Mesodermal cell (in vitro differentiated cells): ENCODE data around the gene PARP8.

Experiments used
- H3K27ac ChIP-seq: 2 replicates; pipeline ENCODE4 v1.7.0; 2013; ENCODE audit warnings: mild to moderate bottlenecking, low read depth, low read length, moderate library complexity; ENCODE audit not compliant: severe bottlenecking
- H3K36me3 ChIP-seq: 2 replicates; pipeline ENCODE4 v1.7.1; 2013; ENCODE audit warnings: mild to moderate bottlenecking, low read length, moderate library complexity; ENCODE audit not compliant: control insufficient read depth, insufficient read depth
- H3K4me1 ChIP-seq: one replicate; pipeline ENCODE4 v1.7.1; 2013; ENCODE audit warnings: mild to moderate bottlenecking, low read length; ENCODE audit not compliant: insufficient read depth, control insufficient read depth, poor library complexity, severe bottlenecking
- H3K4me3 ChIP-seq: 2 replicates; pipeline ENCODE4 v1.7.0; 2013; ENCODE audit warnings: low read length, control low read depth, mild to moderate bottlenecking; ENCODE audit not compliant: insufficient read depth, poor library complexity, severe bottlenecking; ENCODE audit errors: extremely low read depth
- H3K9me3 ChIP-seq: 2 replicates; pipeline ENCODE4 v1.7.1; 2013; ENCODE audit warnings: mild to moderate bottlenecking, low read length, moderate library complexity; ENCODE audit not compliant: control insufficient read depth
- WGBS, 2 experiments: methylation state at CpG; one replicate each; pipeline ENCODE4 v1.1.5; 2013; ENCODE audit warnings: missing lambda C conversion rate in 2 of 2; ENCODE audit not compliant: insufficient coverage in 2 of 2; 5-methylcytosine and 5-hydroxymethylcytosine counted together

The PARP8 gene

GRCh38 chr5:50839472-50839871, 173.0 kb downstream of the PARP8 start:
- Histone ChIP-seq H3K36me3 (no peaks in the 10 kb centered on the region), H3K9me3 (no peaks in the 10 kb centered on the region), H3K27ac (no peak overlapping the region), H3K4me3 (no peak overlapping the region), H3K4me1 (no peaks in the 10 kb centered on the region)

GRCh38 chr5:50843091-50843490, 176.7 kb downstream of the PARP8 start:
- Histone ChIP-seq H3K9me3 (no peaks in the 10 kb centered on the region), H3K4me3 (no peak overlapping the region), H3K4me1 (no peaks in the 10 kb centered on the region), H3K36me3 (no peaks in the 10 kb centered on the region), H3K27ac (no peak overlapping the region)

GRCh38 chr5:50846261-50846660, 179.8 kb downstream of the PARP8 start:
- no peaks in the 10 kb centered on the region for H3K9me3 ChIP-seq
- no peaks in the 10 kb centered on the region for H3K36me3 ChIP-seq
- no peak overlapping the region for H3K27ac ChIP-seq
- no peaks in the 10 kb centered on the region for H3K4me1 ChIP-seq
- no peak overlapping the region for H3K4me3 ChIP-seq
- 100% methylated on average over 1 of the region's 2 CpGs for WGBS, 2 experiments

- H3K4me1 ChIP-seq = no peaks in the 10 kb centered on the region
- no peaks in the 10 kb centered on the region for H3K9me3 ChIP-seq
- H3K27ac ChIP-seq = no peak overlapping the region
- WGBS, 2 experiments = 93 to 100% methylated on average over 1 to 3 of the region's 3 CpGs
- no peak overlapping the region for H3K4me3 ChIP-seq
- H3K36me3 ChIP-seq = no peaks in the 10 kb centered on the region
Measured at GRCh38 chr5:50849554-50849953, 183.1 kb downstream of the PARP8 start.

- no peaks in the 10 kb centered on the region for H3K36me3 ChIP-seq
- H3K4me1 ChIP-seq = no peaks in the 10 kb centered on the region
- H3K9me3 ChIP-seq = no peaks in the 10 kb centered on the region
- H3K27ac ChIP-seq = no peak overlapping the region
- H3K4me3 ChIP-seq = no peak overlapping the region
- 81 to 100% methylated on average over 2 to 4 of the region's 4 CpGs for WGBS, 2 experiments
Measured at GRCh38 chr5:50853151-50853550, 186.7 kb downstream of the PARP8 start.

GRCh38 chr5:50854082-50854481, 187.6 kb downstream of the PARP8 start:
- no peaks in the 10 kb centered on the region for H3K9me3 ChIP-seq
- no peaks in the 10 kb centered on the region for H3K4me1 ChIP-seq
- H3K4me3 ChIP-seq = no peak overlapping the region
- no peaks in the 10 kb centered on the region for H3K36me3 ChIP-seq
- no peak overlapping the region for H3K27ac ChIP-seq
- 92 to 95% methylated on average over 5 to 7 of the region's 8 CpGs for WGBS, 2 experiments

GRCh38 chr5:50855001-50855400, 188.6 kb downstream of the PARP8 start:
- Histone ChIP-seq H3K4me3 (no peak overlapping the region), H3K27ac (no peak overlapping the region), H3K36me3 (no peaks in the 10 kb centered on the region), H3K4me1 (no peaks in the 10 kb centered on the region), H3K9me3 (no peaks in the 10 kb centered on the region)
- WGBS, 2 experiments = no CpG with 5 or more reads among the region's 1 CpG

- Histone ChIP-seq H3K4me1 (no peaks in the 10 kb centered on the region), H3K27ac (no peak overlapping the region), H3K4me3 (no peak overlapping the region), H3K9me3 (no peaks in the 10 kb centered on the region), H3K36me3 (no peaks in the 10 kb centered on the region)
- 94% methylated on average over 2 of the region's 3 CpGs; no CpG with 5 or more reads in 1 of the 2 experiments for WGBS, 2 experiments
Measured at GRCh38 chr5:50856401-50857119, 190.1 kb downstream of the PARP8 start.

GRCh38 chr5:50863534-50864170, 197.2 kb downstream of the PARP8 start:
- no peaks in the 10 kb centered on the region for H3K4me1 ChIP-seq
- WGBS, 2 experiments = 92% methylated on average over 2 of the region's 3 CpGs; no CpG with 5 or more reads in 1 of the 2 experiments
- no peaks in the 10 kb centered on the region for H3K9me3 ChIP-seq
- no peaks in the 10 kb centered on the region for H3K36me3 ChIP-seq
- H3K4me3 ChIP-seq = no peak overlapping the region
- H3K27ac ChIP-seq = no peak overlapping the region

- WGBS, 2 experiments = no CpG with 5 or more reads among the region's 2 CpGs
- Histone ChIP-seq H3K9me3 (no peaks in the 10 kb centered on the region), H3K36me3 (no peaks in the 10 kb centered on the region)
Measured at GRCh38 chr5:50864466-50864865, 198.0 kb downstream of the PARP8 start.

GRCh38 chr5:50866415-50866814, 200.0 kb downstream of the PARP8 start:
- Histone ChIP-seq H3K36me3 (no peaks in the 10 kb centered on the region), H3K4me1 (no peaks in the 10 kb centered on the region), H3K4me3 (no peak overlapping the region), H3K9me3 (no peaks in the 10 kb centered on the region), H3K27ac (no peak overlapping the region)
- no CpG with 5 or more reads among the region's 1 CpG for WGBS, 2 experiments

More at GRCh38 chr5:50864466-50864865, 198.0 kb downstream of the PARP8 start:
- no peaks in the 10 kb centered on the region for H3K4me1 ChIP-seq
- H3K4me3 ChIP-seq = no peak overlapping the region
- H3K27ac ChIP-seq = no peak overlapping the region
